Left hindlimb (tissue), 1 donor: Measurements from ENCODE around the gene ZNF217.
"Not testable (repeated sequence)": the region's sequence is repeated elsewhere in the genome, so short reads cannot be mapped to it uniquely, and the experiment has no call there.

Experiments used
- DNase-seq: peaks from one replicate; pipeline ENCODE4 v3.0.0-alpha.2; 2018

ZNF217 gene

GRCh38 chr20:53523615-53524014 is 70.0 kb downstream of the ZNF217 start:
- DNase-seq: not testable (repeated sequence)

- DNase-seq: no peak
These were observed 70.9 kb downstream of the ZNF217 start for GRCh38 chr20:53522696-53523095.

GRCh38 chr20:53522026-53522425 is 71.6 kb downstream of the ZNF217 start:
- no peak for DNase-seq

- not testable (repeated sequence) for DNase-seq
These were observed 72.2 kb downstream of the ZNF217 start for GRCh38 chr20:53521421-53521820.

GRCh38 chr20:53517146-53517545 is 76.5 kb downstream of the ZNF217 start:
- no peak for DNase-seq
